ENCODE data around the gene DDX60.

Gene DDX60

GRCh38 chr4:168199260-168199957 lies 119.1 kb downstream of the DDX60 start:
- no peak for DNase-seq

GRCh38 chr4:168197926-168198325 lies 120.6 kb downstream of the DDX60 start:
- DNase-seq, result no peak

- DNase-seq, result no peak
These were observed 129.8 kb downstream of the DDX60 start for GRCh38 chr4:168188754-168189153.

- DNase-seq, result no peak
These were observed 134.6 kb downstream of the DDX60 start for GRCh38 chr4:168183717-168184571.

- no peak for DNase-seq
These were observed 140.9 kb downstream of the DDX60 start for GRCh38 chr4:168177546-168178149.

- no peak for DNase-seq
These were observed 144.2 kb downstream of the DDX60 start for GRCh38 chr4:168174308-168174707.

- DNase-seq, result no peak
These were observed 150.8 kb downstream of the DDX60 start for GRCh38 chr4:168167714-168168284.

All from stimulated activated CD4-positive, alpha-beta T cell treated with anti-CD3 and anti-CD28 coated beads, Interleukin-15, amount 100 ng/mL, for 24 hours (primary cell).